WERI-Rb-1 (cell line): ENCODE data around the gene LSS.

Experiments used
- DNase-seq: peaks from one replicate; pipeline ENCODE4 v3.0.0-alpha.2; 2020
- H3K27ac ChIP-seq: fragments of 250-450 bp; sonication (Bioruptor Pico); 2 replicates; pipeline ENCODE4 v1.5.1; 2020; ENCODE audit warnings: mild to moderate bottlenecking, moderate library complexity
- H3K27me3 ChIP-seq: fragments of 250-450 bp; sonication (Bioruptor Pico); 2 replicates; pipeline ENCODE4 v1.5.1; 2021; ENCODE audit warnings: mild to moderate bottlenecking, low read depth, moderate library complexity; ENCODE audit not compliant: insufficient read depth, severe bottlenecking
- H3K36me3 ChIP-seq: fragments of 250-450 bp; sonication (Bioruptor Pico); 2 replicates; pipeline ENCODE4 v1.5.1; 2020; ENCODE audit warnings: mild to moderate bottlenecking, moderate library complexity
- H3K4me3 ChIP-seq: 2 replicates; pipeline ENCODE4 v1.5.1; 2011; ENCODE audit warnings: low read depth, mild to moderate bottlenecking, control low read depth, low read length
- H3K9me3 ChIP-seq: fragments of 250-450 bp; sonication (Bioruptor Pico); 2 replicates; pipeline ENCODE4 v1.5.1; 2021; ENCODE audit warnings: mild to moderate bottlenecking, moderate library complexity; ENCODE audit not compliant: severe bottlenecking
- TF ChIP-seq, protein P1 (sequence below): IDR thresholded peaks from 2 replicates; pipeline ENCODE4 v1.5.1; 2011; ENCODE audit warnings: low read depth, mild to moderate bottlenecking, control low read depth, inconsistent platforms, low read length

Gene LSS

DNA sequence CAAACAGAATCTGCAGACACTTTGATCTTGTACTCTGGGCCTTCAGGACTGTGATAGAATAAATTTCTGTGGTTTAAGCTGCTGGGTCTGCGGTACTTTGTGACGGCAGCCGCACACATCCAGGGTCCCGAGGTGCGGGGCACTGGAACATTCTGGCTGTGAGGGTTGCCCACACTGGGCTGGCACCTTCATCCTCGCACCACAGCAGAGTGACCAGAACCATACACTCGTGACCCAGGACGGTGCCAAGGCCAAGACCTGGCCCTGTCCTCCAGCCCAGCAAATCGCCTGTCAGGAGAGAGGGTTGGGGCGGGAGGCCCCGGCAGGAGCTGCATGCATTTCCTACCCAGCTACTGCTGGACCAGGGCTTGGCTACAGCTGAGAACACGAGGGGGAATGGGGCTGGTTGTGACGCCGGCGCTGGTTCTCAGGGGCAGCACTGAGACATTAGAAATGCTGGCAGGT, 70.6 kb downstream of the LSS start:
- H3K27ac ChIP-seq, result no peak overlapping the region
- H3K36me3 ChIP-seq, result peaks cover 18% of the 10 kb centered on the region
- peaks cover 13% of the 10 kb centered on the region for H3K9me3 ChIP-seq
- TF ChIP-seq, protein P1, sequence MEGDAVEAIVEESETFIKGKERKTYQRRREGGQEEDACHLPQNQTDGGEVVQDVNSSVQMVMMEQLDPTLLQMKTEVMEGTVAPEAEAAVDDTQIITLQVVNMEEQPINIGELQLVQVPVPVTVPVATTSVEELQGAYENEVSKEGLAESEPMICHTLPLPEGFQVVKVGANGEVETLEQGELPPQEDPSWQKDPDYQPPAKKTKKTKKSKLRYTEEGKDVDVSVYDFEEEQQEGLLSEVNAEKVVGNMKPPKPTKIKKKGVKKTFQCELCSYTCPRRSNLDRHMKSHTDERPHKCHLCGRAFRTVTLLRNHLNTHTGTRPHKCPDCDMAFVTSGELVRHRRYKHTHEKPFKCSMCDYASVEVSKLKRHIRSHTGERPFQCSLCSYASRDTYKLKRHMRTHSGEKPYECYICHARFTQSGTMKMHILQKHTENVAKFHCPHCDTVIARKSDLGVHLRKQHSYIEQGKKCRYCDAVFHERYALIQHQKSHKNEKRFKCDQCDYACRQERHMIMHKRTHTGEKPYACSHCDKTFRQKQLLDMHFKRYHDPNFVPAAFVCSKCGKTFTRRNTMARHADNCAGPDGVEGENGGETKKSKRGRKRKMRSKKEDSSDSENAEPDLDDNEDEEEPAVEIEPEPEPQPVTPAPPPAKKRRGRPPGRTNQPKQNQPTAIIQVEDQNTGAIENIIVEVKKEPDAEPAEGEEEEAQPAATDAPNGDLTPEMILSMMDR, result no peak
- peak; percentile 6 for DNase-seq
- no peak overlapping the region for H3K4me3 ChIP-seq
- no peaks in the 10 kb centered on the region for H3K27me3 ChIP-seq

DNA sequence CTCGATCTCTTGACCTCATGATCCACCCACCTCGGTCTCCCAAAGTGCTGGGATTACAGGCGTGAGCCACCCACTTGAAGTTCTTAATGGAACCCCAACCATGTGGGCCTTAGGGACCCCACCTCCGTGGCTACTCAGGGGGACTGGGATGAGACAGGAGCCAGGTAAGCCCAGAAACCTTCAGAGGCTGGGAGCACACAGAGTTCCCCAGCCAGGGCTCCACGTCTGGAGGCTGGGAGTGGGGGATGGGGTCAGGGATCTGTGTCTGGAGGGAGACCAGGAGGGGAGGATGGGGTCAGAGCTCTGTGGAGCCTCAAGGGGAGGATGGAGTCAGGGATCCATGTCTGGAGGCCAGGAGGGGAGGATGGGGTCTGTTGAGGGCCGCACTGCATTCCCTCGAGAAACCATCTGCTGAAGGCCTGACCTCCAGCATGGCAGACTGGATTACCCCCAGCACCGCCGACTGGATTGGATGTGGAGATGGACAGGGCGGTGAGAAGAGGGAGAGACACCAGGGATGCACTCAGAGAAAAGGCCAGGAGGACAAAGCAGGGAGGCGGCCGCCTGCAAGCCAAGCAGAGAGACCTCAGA, 71.1 kb downstream of the LSS start:
- Histone ChIP-seq H3K4me3 (no peak overlapping the region), H3K36me3 (peaks cover 18% of the 10 kb centered on the region), H3K9me3 (peaks cover 13% of the 10 kb centered on the region), H3K27ac (no peak overlapping the region), H3K27me3 (no peaks in the 10 kb centered on the region)
- TF ChIP-seq, protein P1, result no peak
- peak; percentile 6 for DNase-seq

DNA sequence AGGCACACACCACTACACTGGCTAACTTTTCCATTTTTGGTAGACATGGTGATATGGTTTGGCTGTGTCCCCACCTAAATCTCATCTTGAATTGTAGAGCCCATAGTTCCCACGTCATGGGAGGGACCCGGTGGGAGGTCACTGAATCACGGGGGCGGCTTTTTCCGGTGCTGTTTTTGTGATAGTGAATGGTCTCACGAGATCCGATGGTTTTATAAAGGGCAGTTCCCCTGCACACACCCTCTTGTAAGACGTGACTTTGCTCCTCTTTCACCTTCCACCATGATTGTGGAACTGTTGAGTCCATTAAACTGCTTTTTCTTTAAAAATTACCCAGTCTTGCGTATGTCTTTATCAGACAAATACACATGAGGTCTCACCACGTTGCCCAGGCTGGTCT, 71.9 kb downstream of the LSS start:
- DNase-seq, result no peak
- Histone ChIP-seq H3K9me3 (peaks cover 8% of the 10 kb centered on the region), H3K36me3 (peaks cover 16% of the 10 kb centered on the region), H3K27ac (no peak overlapping the region), H3K4me3 (no peak overlapping the region), H3K27me3 (no peaks in the 10 kb centered on the region)
- TF ChIP-seq, protein P1, result no peak

DNA sequence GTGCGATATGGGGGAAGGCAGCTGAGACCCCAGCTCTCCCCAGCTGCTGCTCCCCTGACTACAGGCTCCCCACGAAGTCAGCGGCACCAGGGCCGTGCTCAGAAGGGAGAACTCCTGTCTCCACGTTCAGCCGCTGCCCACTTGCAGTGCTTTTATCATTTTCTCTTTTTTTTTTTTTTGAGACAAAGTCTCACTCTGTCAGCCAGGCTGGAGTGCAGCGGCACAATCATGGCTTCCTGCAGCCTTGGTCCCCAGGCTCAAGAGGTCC, 72.3 kb downstream of the LSS start:
- Histone ChIP-seq H3K36me3 (peaks cover 13% of the 10 kb centered on the region), H3K27ac (no peak overlapping the region), H3K4me3 (no peak overlapping the region), H3K9me3 (peaks cover 4% of the 10 kb centered on the region), H3K27me3 (no peaks in the 10 kb centered on the region)
- no peak for DNase-seq
- TF ChIP-seq, protein P1, result no peak

DNA sequence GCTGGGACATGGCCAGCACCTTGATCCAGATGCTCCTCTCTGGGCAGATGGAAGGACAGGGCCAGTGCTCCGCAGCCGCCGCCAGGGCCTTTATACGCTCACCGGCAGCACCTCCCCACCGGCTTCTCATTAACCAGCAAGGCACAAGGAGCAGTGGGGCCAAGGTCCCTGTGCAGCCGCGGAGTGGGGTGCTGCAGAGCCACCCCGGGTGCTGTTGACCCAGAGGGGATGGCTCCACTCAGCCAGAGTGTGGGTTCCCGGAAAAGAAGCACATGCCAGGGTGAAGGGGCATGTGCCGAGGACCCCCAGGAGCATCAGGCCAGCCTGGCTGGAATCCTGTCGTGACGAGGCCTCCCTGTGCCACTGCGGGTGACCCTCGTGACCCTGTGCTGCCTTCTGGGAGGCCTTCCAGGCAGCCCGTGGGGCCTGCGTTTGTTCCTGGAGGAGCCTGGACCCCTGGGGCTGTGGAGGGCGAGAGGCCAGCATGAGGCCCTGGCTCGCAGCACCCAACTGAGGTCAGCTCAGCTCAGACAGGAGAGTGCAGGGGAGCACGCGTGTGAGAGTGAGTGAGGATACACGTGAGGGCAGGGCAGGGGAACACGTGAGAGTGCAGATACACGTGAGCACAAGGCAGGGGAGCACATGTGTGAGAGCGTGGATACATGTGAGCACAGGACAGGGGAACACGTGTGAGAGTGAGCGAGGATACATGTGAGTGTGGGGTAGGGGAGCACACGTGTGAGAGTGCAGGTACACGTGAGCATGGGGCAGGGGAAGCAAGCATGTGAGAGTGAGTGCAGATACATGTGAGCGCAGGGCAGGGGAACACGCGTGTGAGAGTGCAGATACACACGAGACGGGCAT, 72.8 kb downstream of the LSS start, which contains the start of gene FTCD:
Gene FTCD (minus strand): TSS at position 66 of the 864 bp plus-strand sequence. CDS start 56 bp downstream, at position 10.
- no peaks in the 10 kb centered on the region for H3K27me3 ChIP-seq
- TF ChIP-seq, protein P1, result no peak
- H3K27ac ChIP-seq, result no peak within 1 kb of the TSS; the same call in 1 of the 2 replicates
- peaks cover 9% of the 10 kb centered on the region for H3K36me3 ChIP-seq
- H3K9me3 ChIP-seq, result no peaks in the 10 kb centered on the region
- DNase-seq, result peak; percentile 11
- no peak within 1 kb of the TSS for H3K4me3 ChIP-seq
